Measurements from ENCODE around the gene CPSF4.

CPSF4 gene

GRCh38 chr7:99504603-99505323, 66.0 kb downstream of the CPSF4 start, which contains the start of gene ZKSCAN5 (continued):
- TF ChIP-seq MYNN (tag by site-specific recombination; IDR thresholded peaks at IDR 0.05; ENCODE audit: borderline replicate concordance) (no peak), ZNF10 (tag by site-specific recombination; IDR thresholded peaks at IDR 0.05) (no peak), ZNF24 (tag by site-specific recombination; IDR thresholded peaks at IDR 0.05) (peak; percentile 69; the same call in 1 of the 2 replicates), ZFP41 (tag by site-specific recombination; IDR thresholded peaks at IDR 0.05; ENCODE audit: borderline replicate concordance) (no peak), SP7 (tag by site-specific recombination; IDR thresholded peaks at IDR 0.05) (peak; percentile 76; the same call in 1 of the 2 replicates), ZNF391 (tag by site-specific recombination; IDR thresholded peaks at IDR 0.05; ENCODE audit: borderline replicate concordance, low read depth) (no peak), ZNF629 (tag by site-specific recombination; IDR thresholded peaks at IDR 0.05) (peak; percentile 92), BCL11B (tag by site-specific recombination; IDR thresholded peaks at IDR 0.05; ENCODE audit: low read depth) (peak; percentile 98), ZNF341 (tag by site-specific recombination; IDR thresholded peaks at IDR 0.05; ENCODE audit: low read depth) (peak; percentile 69), SP3 (tag by site-specific recombination; IDR thresholded peaks at IDR 0.05) (peak; percentile 99), HOXC10 (CRISPR knock-in tag; IDR thresholded peaks at IDR 0.05) (no peak), ZNF76 (tag by site-specific recombination; IDR thresholded peaks at IDR 0.05; ENCODE audit: borderline replicate concordance, low read depth) (peak; percentile 92), ZNF548 (tag by site-specific recombination; IDR thresholded peaks at IDR 0.05) (no peak), YY2 (tag by site-specific recombination; IDR thresholded peaks at IDR 0.05) (peak; percentile 50; the same call in 1 of the 2 replicates), ZBTB20 (tag by site-specific recombination; IDR thresholded peaks at IDR 0.05) (peak; percentile 53; the same call in 1 of the 2 replicates), ZNF664 (tag by site-specific recombination; IDR thresholded peaks at IDR 0.05) (no peak), TRIM28 (IDR thresholded peaks at IDR 0.05; ENCODE audit: borderline replicate concordance, low read length) (no peak), ZNF114 (tag by site-specific recombination; IDR thresholded peaks at IDR 0.05) (no peak), ZNF610 (tag by site-specific recombination; IDR thresholded peaks at IDR 0.05; ENCODE audit: borderline replicate concordance) (peak; percentile 37; the same call in 1 of the 2 replicates), ZNF660 (tag by site-specific recombination; IDR thresholded peaks at IDR 0.05) (peak; percentile 83), ZXDB (tag by site-specific recombination; IDR thresholded peaks at IDR 0.05) (peak; percentile 100), ZNF639 (tag by site-specific recombination; IDR thresholded peaks at IDR 0.05) (peak; percentile 85), ZNF513 (tag by site-specific recombination; IDR thresholded peaks at IDR 0.05) (no peak), ZNF354C (tag by site-specific recombination; IDR thresholded peaks at IDR 0.05; ENCODE audit: borderline replicate concordance, low read depth) (no peak), GFI1B (tag by site-specific recombination; IDR thresholded peaks at IDR 0.05) (no peak)
- TF ChIP-seq, protein P1, sequence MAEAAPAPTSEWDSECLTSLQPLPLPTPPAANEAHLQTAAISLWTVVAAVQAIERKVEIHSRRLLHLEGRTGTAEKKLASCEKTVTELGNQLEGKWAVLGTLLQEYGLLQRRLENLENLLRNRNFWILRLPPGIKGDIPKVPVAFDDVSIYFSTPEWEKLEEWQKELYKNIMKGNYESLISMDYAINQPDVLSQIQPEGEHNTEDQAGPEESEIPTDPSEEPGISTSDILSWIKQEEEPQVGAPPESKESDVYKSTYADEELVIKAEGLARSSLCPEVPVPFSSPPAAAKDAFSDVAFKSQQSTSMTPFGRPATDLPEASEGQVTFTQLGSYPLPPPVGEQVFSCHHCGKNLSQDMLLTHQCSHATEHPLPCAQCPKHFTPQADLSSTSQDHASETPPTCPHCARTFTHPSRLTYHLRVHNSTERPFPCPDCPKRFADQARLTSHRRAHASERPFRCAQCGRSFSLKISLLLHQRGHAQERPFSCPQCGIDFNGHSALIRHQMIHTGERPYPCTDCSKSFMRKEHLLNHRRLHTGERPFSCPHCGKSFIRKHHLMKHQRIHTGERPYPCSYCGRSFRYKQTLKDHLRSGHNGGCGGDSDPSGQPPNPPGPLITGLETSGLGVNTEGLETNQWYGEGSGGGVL (tag by site-specific recombination; IDR thresholded peaks at IDR 0.05) = peak; percentile 73
- TF ChIP-seq, protein P2, sequence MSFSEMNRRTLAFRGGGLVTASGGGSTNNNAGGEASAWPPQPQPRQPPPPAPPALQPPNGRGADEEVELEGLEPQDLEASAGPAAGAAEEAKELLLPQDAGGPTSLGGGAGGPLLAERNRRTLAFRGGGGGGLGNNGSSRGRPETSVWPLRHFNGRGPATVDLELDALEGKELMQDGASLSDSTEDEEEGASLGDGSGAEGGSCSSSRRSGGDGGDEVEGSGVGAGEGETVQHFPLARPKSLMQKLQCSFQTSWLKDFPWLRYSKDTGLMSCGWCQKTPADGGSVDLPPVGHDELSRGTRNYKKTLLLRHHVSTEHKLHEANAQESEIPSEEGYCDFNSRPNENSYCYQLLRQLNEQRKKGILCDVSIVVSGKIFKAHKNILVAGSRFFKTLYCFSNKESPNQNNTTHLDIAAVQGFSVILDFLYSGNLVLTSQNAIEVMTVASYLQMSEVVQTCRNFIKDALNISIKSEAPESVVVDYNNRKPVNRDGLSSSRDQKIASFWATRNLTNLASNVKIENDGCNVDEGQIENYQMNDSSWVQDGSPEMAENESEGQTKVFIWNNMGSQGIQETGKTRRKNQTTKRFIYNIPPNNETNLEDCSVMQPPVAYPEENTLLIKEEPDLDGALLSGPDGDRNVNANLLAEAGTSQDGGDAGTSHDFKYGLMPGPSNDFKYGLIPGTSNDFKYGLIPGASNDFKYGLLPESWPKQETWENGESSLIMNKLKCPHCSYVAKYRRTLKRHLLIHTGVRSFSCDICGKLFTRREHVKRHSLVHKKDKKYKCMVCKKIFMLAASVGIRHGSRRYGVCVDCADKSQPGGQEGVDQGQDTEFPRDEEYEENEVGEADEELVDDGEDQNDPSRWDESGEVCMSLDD (tag by site-specific recombination; IDR thresholded peaks at IDR 0.05) = peak; percentile 90
- TF ChIP-seq, protein P3, sequence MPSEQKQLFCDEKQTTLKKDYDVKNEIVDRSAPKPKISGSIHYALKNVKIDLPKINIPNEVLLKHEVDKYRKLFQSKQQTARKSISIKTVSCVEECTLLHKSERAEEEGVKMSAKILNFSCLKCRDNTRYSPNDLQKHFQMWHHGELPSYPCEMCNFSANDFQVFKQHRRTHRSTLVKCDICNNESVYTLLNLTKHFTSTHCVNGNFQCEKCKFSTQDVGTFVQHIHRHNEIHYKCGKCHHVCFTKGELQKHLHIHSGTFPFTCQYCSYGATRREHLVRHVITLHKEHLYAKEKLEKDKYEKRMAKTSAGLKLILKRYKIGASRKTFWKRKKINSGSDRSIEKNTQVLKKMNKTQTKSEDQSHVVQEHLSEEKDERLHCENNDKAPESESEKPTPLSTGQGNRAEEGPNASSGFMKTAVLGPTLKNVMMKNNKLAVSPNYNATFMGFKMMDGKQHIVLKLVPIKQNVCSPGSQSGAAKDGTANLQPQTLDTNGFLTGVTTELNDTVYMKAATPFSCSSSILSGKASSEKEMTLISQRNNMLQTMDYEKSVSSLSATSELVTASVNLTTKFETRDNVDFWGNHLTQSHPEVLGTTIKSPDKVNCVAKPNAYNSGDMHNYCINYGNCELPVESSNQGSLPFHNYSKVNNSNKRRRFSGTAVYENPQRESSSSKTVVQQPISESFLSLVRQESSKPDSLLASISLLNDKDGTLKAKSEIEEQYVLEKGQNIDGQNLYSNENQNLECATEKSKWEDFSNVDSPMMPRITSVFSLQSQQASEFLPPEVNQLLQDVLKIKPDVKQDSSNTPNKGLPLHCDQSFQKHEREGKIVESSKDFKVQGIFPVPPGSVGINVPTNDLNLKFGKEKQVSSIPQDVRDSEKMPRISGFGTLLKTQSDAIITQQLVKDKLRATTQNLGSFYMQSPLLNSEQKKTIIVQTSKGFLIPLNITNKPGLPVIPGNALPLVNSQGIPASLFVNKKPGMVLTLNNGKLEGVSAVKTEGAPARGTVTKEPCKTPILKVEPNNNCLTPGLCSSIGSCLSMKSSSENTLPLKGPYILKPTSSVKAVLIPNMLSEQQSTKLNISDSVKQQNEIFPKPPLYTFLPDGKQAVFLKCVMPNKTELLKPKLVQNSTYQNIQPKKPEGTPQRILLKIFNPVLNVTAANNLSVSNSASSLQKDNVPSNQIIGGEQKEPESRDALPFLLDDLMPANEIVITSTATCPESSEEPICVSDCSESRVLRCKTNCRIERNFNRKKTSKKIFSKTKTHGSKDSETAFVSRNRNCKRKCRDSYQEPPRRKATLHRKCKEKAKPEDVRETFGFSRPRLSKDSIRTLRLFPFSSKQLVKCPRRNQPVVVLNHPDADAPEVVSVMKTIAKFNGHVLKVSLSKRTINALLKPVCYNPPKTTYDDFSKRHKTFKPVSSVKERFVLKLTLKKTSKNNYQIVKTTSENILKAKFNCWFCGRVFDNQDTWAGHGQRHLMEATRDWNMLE (tag by site-specific recombination; conservative IDR thresholded peaks at IDR 0.05; ENCODE audit: low read depth) = peak; percentile 87
